ENCODE measurements around the gene DHRS4L2. TPM values are rescaled to one million over a fixed set of nuclear protein-coding genes. Genes with fewer than 3 reads are reported as not detected.
"Not testable (repeated sequence)": the region's sequence is repeated elsewhere in the genome, so short reads cannot be mapped to it uniquely, and the experiment has no call there.

The DHRS4L2 gene
- total RNA-seq, 1 donor from 2014 or later = 5.7 TPM

GRCh38 chr14:23970283-23970659, 18.5 kb upstream of the DHRS4L2 start:
- not testable (repeated sequence) for DNase-seq (ENCODE audit: low read depth)

GRCh38 chr14:23973178-23973577, 15.6 kb upstream of the DHRS4L2 start:
- not testable (repeated sequence) for DNase-seq (ENCODE audit: low read depth)

- DNase-seq (ENCODE audit: low read depth) = not testable (repeated sequence)
These were observed 14.7 kb upstream of the DHRS4L2 start for GRCh38 chr14:23974041-23974440.

GRCh38 chr14:23977208-23977607, 11.5 kb upstream of the DHRS4L2 start:
- DNase-seq (ENCODE audit: low read depth) = not testable (repeated sequence)

- not testable (repeated sequence) for DNase-seq (ENCODE audit: low read depth)
These were observed 6.5 kb upstream of the DHRS4L2 start for GRCh38 chr14:23981951-23982813.

GRCh38 chr14:23984891-23985602, 3.7 kb upstream of the DHRS4L2 start:
- DNase-seq (ENCODE audit: low read depth) = peak; percentile 73

GRCh38 chr14:23988223-23988606, 514 bp upstream of the DHRS4L2 start:
- not testable (repeated sequence) for DNase-seq (ENCODE audit: low read depth)

- not testable (repeated sequence) for DNase-seq (ENCODE audit: low read depth)
These were observed 1.2 kb downstream of the DHRS4L2 start for GRCh38 chr14:23989734-23990445.

- DNase-seq (ENCODE audit: low read depth) = not testable (repeated sequence)
These were observed 2.2 kb downstream of the DHRS4L2 start for GRCh38 chr14:23990961-23991360.

- not testable (repeated sequence) for DNase-seq (ENCODE audit: low read depth)
These were observed 4.3 kb downstream of the DHRS4L2 start for GRCh38 chr14:23993042-23993441.

- DNase-seq (ENCODE audit: low read depth) = not testable (repeated sequence)
These were observed 7.3 kb downstream of the DHRS4L2 start for GRCh38 chr14:23996009-23996408.

GRCh38 chr14:23996825-23997224, 8.1 kb downstream of the DHRS4L2 start:
- DNase-seq (ENCODE audit: low read depth) = not testable (repeated sequence)

- not testable (repeated sequence) for DNase-seq (ENCODE audit: low read depth)
These were observed 10.9 kb downstream of the DHRS4L2 start for GRCh38 chr14:23999640-24000039.

GRCh38 chr14:24001078-24001477, 12.3 kb downstream of the DHRS4L2 start:
- DNase-seq (ENCODE audit: low read depth) = not testable (repeated sequence)

GRCh38 chr14:24001679-24002078, 12.9 kb downstream of the DHRS4L2 start:
- not testable (repeated sequence) for DNase-seq (ENCODE audit: low read depth)

GRCh38 chr14:24006471-24006816, 17.7 kb downstream of the DHRS4L2 start:
- not testable (repeated sequence) for DNase-seq (ENCODE audit: low read depth)

GRCh38 chr14:24006817-24007652, 18.3 kb downstream of the DHRS4L2 start:
- not testable (repeated sequence) for DNase-seq (ENCODE audit: low read depth)

GRCh38 chr14:24011051-24011450, 22.3 kb downstream of the DHRS4L2 start:
- no peak for DNase-seq (ENCODE audit: low read depth)

GRCh38 chr14:24012726-24013273, 24.1 kb downstream of the DHRS4L2 start:
- DNase-seq (ENCODE audit: low read depth) = not testable (repeated sequence)

Measured in myocyte (in vitro differentiated cells).